Measurements from ENCODE around the gene DHODH.
"Not testable (repeated sequence)": the region's sequence is repeated elsewhere in the genome, so short reads cannot be mapped to it uniquely, and the experiment has no call there.

GRCh38 chr16:72008065-72008423 is 500 bp upstream of the DHODH start:
- TF ChIP-seq CTCF (IDR thresholded peaks at IDR 0.05); EZH2 (IDR thresholded peaks at IDR 0.05; ENCODE audit: borderline replicate concordance, insufficient read depth, low read depth, low read length, poor library complexity, severe bottlenecking): not testable (repeated sequence)

All from B cell (primary cell).